Heart right ventricle (tissue), 16 donors: ENCODE measurements around the gene TFB1M. TPM values are rescaled to one million over a fixed set of nuclear protein-coding genes. Genes with fewer than 3 reads are reported as not detected.
"Not testable (repeated sequence)": the region's sequence is repeated elsewhere in the genome, so short reads cannot be mapped to it uniquely, and the experiment has no call there.

Source experiments
- ATAC-seq, 8 donors: fragments of 200-7000 bp; cut with Tn5 transposase; one replicate each; pipeline ENCODE4 v1.9.1; 2020; ENCODE audit warnings: mild to moderate bottlenecking in 8 of 8, moderate library complexity in 8 of 8, moderate number of reproducible peaks in 1 of 8
- DNase-seq, 2 donors: peaks; one replicate each; pipeline ENCODE4 v3.0.0-alpha.2; 2020
- H3K27ac ChIP-seq, 10 donors: fragments of 200-600 bp; sonication (generic) in 2 of 10; one replicate each; pipeline versions ENCODE4 v1.5.0 to v1.8.0; 2020 to 2022; ENCODE audit warnings: mild to moderate bottlenecking in 3 of 10
- H3K27me3 ChIP-seq, 7 donors: fragments of 200-600 bp; one replicate each; pipeline ENCODE4 v1.8.0; 2021 to 2022; ENCODE audit warnings: mild to moderate bottlenecking in 2 of 7
- H3K36me3 ChIP-seq, 9 donors: fragments of 200-600 bp; sonication (generic) in 1 of 9; one replicate each; pipeline versions ENCODE4 v1.5.0 to v1.8.0; 2020 to 2022; ENCODE audit warnings: mild to moderate bottlenecking in 2 of 9
- H3K4me1 ChIP-seq, 9 donors: fragments of 200-600 bp; sonication (generic) in 1 of 9; one replicate each; pipeline versions ENCODE4 v1.5.0 to v1.8.0; 2020 to 2022; ENCODE audit warnings: mild to moderate bottlenecking in 4 of 9
- H3K4me3 ChIP-seq, 10 donors: fragments of 200-600 bp; sonication (generic) in 2 of 10; one replicate each; pipeline versions ENCODE4 v1.5.0 to v1.8.0; 2020 to 2022; ENCODE audit warnings: mild to moderate bottlenecking in 7 of 10, moderate library complexity in 2 of 10
- H3K9me3 ChIP-seq, 11 donors: fragments of 200-600 bp in 10 of 11; sonication (generic) in 2 of 11; one replicate each; pipeline versions ENCODE4 v1.5.0 to v1.8.0; 2013 to 2022; ENCODE audit warnings: mild to moderate bottlenecking in 2 of 11, control low read depth in 1 of 11, moderate library complexity in 1 of 11
- WGBS, 2 donors: extraction: QIAGEN DNeasy Blood & Tissue Kit; methylation state at CpG; one replicate each; pipeline ENCODE4 v1.1.7; 2013; ENCODE audit warnings: inconsistent platforms in 1 of 2; 5-methylcytosine and 5-hydroxymethylcytosine counted together
- intact Hi-C, 10 donors: fragments of 100-400 bp; cut with DNase I; formaldehyde crosslinking; loops; one replicate each; pipeline versions ENCODE4 v1.11.1 to v1.14.2; 2022
- polyA plus RNA-seq, 2 donors: library from polyadenylated mRNA; stranded (reverse); fragments of 200-250 nt; gene quantifications; one replicate each; pipeline ENCODE4 v1.2.3, GENCODE V29; 2013
- total RNA-seq, 10 donors: library from RNA; stranded (reverse); fragmentation: NEBNext Ultra II Directional in 3 of 10; extraction: Animal tissue kit (Norgen Biotek cat#: 25700) in 3 of 10; gene quantifications; one replicate each; pipeline versions ENCODE4 v1.2.1 to v1.2.4, GENCODE V29; 2021 to 2023
- TF ChIP-seq, protein P1 (sequence below), 9 donors: fragments of 200-600 bp; sonication (generic) in 2 of 9; IDR thresholded peaks; one replicate each; pipeline versions ENCODE4 v1.5.0 to v1.8.0; 2021 to 2022; ENCODE audit warnings: antibody characterized with exemption in 9 of 9, mild to moderate bottlenecking in 5 of 9, moderate library complexity in 1 of 9
- donor health status: Arrhythmogenic right ventricular cardiomyopathy.
- donor health status: ischemic (EF 13 %, LVEDD 7.1; RV severe dilation, severe dysfunction).
- donor health status: healthy with polysubstance abuse.
- donor health status: DM: no; HTN: yes; CAD: no.
- donor health status: DM: no; HTN: no; CAD: no.
- donor health status: ischemic (EF 25% LVEDD 6.9; RV normal size, moderate dysfunction).
- donor health status: ischemic (EF 25% LVEDD 5.7; RV mildly dilated, moderate dysfunction).
- donor health status: healthy.
- donor health status: DM: yes; HTN: yes; CAD: no.
- donor health status: Ischemic cardiomyopathy.
- donor health status: ischemic (EF 35%, LVEDD 5.7; RV mildly dilated, moderate dysfunction).
- donor health status: nonischemic (EF 11% LVEDD 7.7; RV severe dilation, severe dysfunction).
- donor health status: DM: yes; HTN: yes; CAD: no.
- donor health status: PGD.
- donor health status: ischemic (EF 29% LVEDD 5.4; RV normal size, mild dysfunction).
- donor health status: nonischemic (EF 23%, LVEDD 6.1; RV moderate dilation, normal function).

TFB1M gene
- total and polyA plus RNA-seq, 12 donors = 9.7 to 23.1 (median 17.9) TPM

DNA sequence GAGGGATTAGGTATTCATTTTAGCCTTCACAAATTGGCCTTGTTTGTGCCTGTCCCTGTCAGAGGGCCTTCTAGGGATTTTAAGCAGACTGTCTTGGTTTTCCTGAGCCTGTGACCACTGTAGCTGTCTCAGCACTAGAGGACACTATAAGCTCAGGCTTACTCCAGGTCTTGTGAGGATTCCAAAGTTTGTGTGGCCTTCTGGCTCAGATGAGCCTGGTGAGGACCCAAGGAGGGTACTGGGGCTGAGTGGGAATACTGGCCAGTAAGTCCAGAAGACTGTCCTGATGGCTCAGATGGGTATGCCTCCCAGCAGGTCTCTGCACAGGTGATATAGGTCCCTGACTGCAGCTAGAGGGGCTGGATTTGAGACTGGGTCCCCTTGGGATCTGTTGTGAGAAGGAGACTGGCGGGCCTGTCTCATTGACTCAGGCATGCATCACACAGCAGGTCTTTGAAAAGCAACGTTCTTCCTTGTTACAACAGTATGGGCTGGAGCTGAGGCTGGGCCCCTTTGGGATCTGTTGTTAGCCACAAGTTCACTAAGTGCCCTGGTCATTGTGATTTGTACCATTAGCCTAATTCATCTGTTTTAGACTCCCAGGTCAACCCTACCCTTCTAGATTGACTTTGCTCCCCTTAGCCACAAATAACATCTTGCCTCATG, 26.3 kb upstream of the TFB1M start:
- ATAC-seq (no peak), DNase-seq (no peak)
- intact Hi-C loops = no loop called here
- Histone ChIP-seq H3K27ac (no peak overlapping the region), H3K36me3 (no peaks in the 10 kb centered on the region), H3K4me3 (no peak overlapping the region), H3K9me3 (peaks cover 0 to 46% (median 23%) of the 10 kb centered on the region in 11 donors), H3K4me1 (no peaks in the 10 kb centered on the region), H3K27me3 (no peaks in the 10 kb centered on the region)
- TF ChIP-seq, protein P1, sequence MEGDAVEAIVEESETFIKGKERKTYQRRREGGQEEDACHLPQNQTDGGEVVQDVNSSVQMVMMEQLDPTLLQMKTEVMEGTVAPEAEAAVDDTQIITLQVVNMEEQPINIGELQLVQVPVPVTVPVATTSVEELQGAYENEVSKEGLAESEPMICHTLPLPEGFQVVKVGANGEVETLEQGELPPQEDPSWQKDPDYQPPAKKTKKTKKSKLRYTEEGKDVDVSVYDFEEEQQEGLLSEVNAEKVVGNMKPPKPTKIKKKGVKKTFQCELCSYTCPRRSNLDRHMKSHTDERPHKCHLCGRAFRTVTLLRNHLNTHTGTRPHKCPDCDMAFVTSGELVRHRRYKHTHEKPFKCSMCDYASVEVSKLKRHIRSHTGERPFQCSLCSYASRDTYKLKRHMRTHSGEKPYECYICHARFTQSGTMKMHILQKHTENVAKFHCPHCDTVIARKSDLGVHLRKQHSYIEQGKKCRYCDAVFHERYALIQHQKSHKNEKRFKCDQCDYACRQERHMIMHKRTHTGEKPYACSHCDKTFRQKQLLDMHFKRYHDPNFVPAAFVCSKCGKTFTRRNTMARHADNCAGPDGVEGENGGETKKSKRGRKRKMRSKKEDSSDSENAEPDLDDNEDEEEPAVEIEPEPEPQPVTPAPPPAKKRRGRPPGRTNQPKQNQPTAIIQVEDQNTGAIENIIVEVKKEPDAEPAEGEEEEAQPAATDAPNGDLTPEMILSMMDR (IDR thresholded peaks at IDR 0.05) = peak in 1 of 9 donors; percentile 8
- 73 to 84% methylated on average over 2 of the region's 2 CpGs for WGBS, 2 donors

DNA sequence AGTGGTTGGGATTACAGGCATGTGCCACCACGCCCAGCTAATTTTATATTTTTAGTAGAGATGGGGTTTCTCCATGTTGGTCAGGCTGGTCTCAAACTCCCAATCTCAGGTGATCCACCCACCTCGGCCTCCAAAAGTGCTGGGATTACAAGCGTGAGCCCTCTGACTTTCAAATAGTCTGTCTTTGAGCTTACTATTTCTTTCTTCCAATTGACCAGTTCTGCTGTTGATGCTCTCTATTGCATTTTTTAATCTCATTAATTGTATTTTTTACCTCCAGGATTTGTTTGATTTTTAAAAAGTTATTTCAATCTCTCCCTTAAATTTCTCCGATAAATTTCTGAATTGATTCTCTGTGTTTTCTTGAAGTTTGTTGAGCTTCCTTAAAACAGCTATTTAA, 25.6 kb upstream of the TFB1M start:
- not testable (repeated sequence) for H3K27ac ChIP-seq, H3K27me3 ChIP-seq, ATAC-seq, H3K4me3 ChIP-seq, H3K4me1 ChIP-seq, H3K36me3 ChIP-seq, DNase-seq
- peaks cover 0 to 46% (median 17%) of the 10 kb centered on the region in 11 donors for H3K9me3 ChIP-seq
- 96% methylated on average over 4 of the region's 4 CpGs for WGBS, 2 donors
- intact Hi-C loops = loop anchor here in 1 of 10 donors (10.0 kb wide), 1 partner anchor 195 kb away; no protein-coding TSS in a partner anchor

DNA sequence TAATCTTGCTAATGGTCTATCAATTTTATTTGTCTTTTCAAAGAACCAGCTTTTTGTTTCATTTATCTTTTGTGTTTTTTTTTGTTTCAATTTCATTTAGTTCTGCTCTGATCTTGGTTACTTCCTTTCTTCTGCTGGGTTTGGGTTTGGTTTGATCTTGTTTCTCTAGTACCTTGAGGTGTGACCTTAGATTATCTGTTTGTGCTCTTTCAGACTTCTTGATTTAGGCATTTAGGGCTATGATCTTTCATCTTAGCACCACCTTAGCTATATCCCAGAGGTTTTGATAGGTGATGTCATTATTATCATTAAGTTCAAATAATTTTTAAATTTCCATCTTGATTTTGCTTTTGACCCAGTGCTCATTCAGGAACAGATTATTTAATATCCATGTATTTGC, 24.0 kb upstream of the TFB1M start:
- intact Hi-C loops = loop anchor here in 1 of 10 donors (10.0 kb wide), 1 partner anchor 197 kb away; no protein-coding TSS in a partner anchor
- H3K27me3 ChIP-seq, DNase-seq, H3K4me1 ChIP-seq, H3K27ac ChIP-seq, H3K4me3 ChIP-seq, ATAC-seq, H3K36me3 ChIP-seq: not testable (repeated sequence)
- H3K9me3 ChIP-seq = peaks cover 0 to 41% (median 16%) of the 10 kb centered on the region in 11 donors

DNA sequence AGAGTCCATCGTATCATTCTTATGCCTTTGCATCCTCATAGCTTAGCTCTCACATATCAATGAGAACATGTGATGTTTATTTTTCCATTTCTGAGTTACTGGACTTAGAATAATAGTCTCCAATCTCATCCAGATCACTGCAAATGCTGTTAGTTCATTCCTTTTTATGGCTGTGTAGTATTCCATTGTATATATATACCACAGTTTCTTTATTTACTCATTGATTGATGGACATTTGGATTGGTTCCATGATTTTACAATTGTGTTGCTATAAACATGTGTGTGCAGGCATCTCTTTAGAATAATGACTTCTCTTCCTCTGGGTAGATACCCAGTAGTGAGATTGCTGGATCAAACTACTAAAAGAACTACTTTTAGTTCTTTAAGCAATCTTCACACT, 21.0 kb upstream of the TFB1M start:
- TF ChIP-seq, protein P1 (IDR thresholded peaks at IDR 0.05) = no peak
- Histone ChIP-seq H3K4me1 (no peaks in the 10 kb centered on the region), H3K27me3 (no peaks in the 10 kb centered on the region), H3K27ac (no peak overlapping the region), H3K4me3 (no peak overlapping the region), H3K9me3 (peaks cover 0 to 36% (median 11%) of the 10 kb centered on the region in 11 donors), H3K36me3 (no peaks in the 10 kb centered on the region)
- no peak for DNase-seq
- 90 to 93% methylated on average over 1 of the region's 1 CpG for WGBS, 2 donors
- ATAC-seq = no peak
- intact Hi-C loops = loop anchor here in 1 of 10 donors (10.0 kb wide), 1 partner anchor 200 kb away; no protein-coding TSS in a partner anchor

DNA sequence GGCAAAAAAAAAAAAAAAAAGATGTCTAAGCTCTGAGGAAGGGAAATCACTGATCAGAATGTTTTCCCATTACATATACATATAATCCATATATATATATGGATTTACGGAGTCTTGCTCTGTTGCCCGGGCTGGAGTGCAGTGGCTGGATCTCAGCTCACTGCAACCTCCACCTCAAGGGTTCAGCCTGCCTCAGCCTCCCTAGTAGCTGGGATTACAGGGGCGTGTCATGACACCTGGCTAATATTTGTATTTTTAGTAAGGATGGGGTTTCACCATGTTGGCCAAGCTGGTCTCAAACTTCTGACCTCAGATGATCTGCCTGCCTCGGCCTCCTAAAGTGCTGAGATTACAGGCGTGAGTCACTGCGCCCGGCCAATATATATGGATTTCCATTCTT, 19.8 kb upstream of the TFB1M start:
- H3K27me3 ChIP-seq, ATAC-seq, DNase-seq, H3K4me1 ChIP-seq, H3K27ac ChIP-seq, H3K36me3 ChIP-seq, H3K4me3 ChIP-seq: not testable (repeated sequence)
- peaks cover 0 to 24% (median 2%) of the 10 kb centered on the region in 11 donors for H3K9me3 ChIP-seq
- 95 to 96% methylated on average over 7 of the region's 7 CpGs for WGBS, 2 donors
- intact Hi-C loops = loop anchor here in 2 of 10 donors (5.0 to 10.0 kb wide), 2 partner anchors 193 to 201 kb away; no protein-coding TSS in a partner anchor

DNA sequence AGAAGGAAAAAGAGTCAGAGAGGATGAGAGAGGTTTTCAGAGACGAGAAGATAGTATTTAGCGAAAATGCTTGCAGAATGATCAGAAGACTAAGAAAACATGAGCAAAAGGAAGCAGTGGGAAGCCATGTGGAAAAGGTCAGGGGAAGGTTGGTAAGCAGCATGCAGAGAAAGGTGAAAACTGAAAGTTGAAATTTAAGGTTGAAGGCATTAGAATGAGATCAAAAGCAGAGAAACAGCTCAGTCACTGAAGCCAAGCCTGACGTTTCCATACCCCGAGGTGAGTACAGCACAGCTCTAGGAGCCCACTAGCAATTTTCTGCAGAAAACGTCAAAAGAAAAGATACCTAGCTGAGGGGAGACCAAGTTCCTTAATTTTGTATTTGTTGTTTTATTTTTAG, 19.1 kb upstream of the TFB1M start:
- H3K4me1 ChIP-seq = no peaks in the 10 kb centered on the region
- ATAC-seq = no peak
- intact Hi-C loops = loop anchor here in 2 of 10 donors (5.0 to 10.0 kb wide), 2 partner anchors 194 to 201 kb away; no protein-coding TSS in a partner anchor
- WGBS, 2 donors = 74 to 83% methylated on average over 5 of the region's 5 CpGs
- TF ChIP-seq, protein P1 (IDR thresholded peaks at IDR 0.05) = no peak
- H3K27ac ChIP-seq = no peak overlapping the region
- no peak for DNase-seq
- H3K36me3 ChIP-seq = no peaks in the 10 kb centered on the region
- no peaks in the 10 kb centered on the region for H3K27me3 ChIP-seq
- H3K9me3 ChIP-seq = peaks cover 0 to 18% (median 0%) of the 10 kb centered on the region in 11 donors
- H3K4me3 ChIP-seq = no peak overlapping the region
